Lower leg skin (tissue), 4 donors: ENCODE measurements around the gene ZNF484. TPM values are rescaled to one million over a fixed set of nuclear protein-coding genes. Genes with fewer than 3 reads are reported as not detected.
"Not testable (repeated sequence)": the region's sequence is repeated elsewhere in the genome, so short reads cannot be mapped to it uniquely, and the experiment has no call there.

Experiments
- DNase-seq, 2 donors: peaks; one replicate each; pipeline ENCODE4 v3.0.0-alpha.2; 2019; ENCODE audit warnings: low spot score in 2 of 2
- H3K4me3 ChIP-seq: fragments of 200-600 bp; sonication (generic); 2 replicates; pipeline ENCODE4 v1.5.1; 2017; ENCODE audit warnings: mild to moderate bottlenecking, low read depth; ENCODE audit not compliant: poor library complexity, severe bottlenecking
- CTCF ChIP-seq, 3 donors: fragments of 450-650 bp; IDR thresholded peaks; one replicate each; pipeline ENCODE4 v1.5.1; 2016; ENCODE audit warnings: antibody characterized with exemption in 3 of 3, mild to moderate bottlenecking in 3 of 3, moderate library complexity in 2 of 3
- POLR2A ChIP-seq, 2 donors: fragments of 450-650 bp; IDR thresholded peaks; one replicate each; pipeline ENCODE4 v1.6.1; 2016 to 2017; ENCODE audit warnings: antibody characterized with exemption in 2 of 2, mild to moderate bottlenecking in 1 of 2, moderate library complexity in 1 of 2
- whole genome bisulfite sequencing, 2 donors: methylation state at CpG; one replicate each; pipeline ENCODE4 v1.1.5; 2018; 5-methylcytosine and 5-hydroxymethylcytosine counted together
- intact Hi-C: fragments of 100-400 bp; cut with DNase I; formaldehyde crosslinking; loops from one replicate; pipeline ENCODE4 v1.15.0; 2023; ENCODE audit warnings: low total_unique reads
- total RNA-seq, 4 donors: library from RNA; depleted of rRNA; stranded (reverse); fragments of >200 nt; gene quantifications; one replicate each; pipeline ENCODE4 v1.1.0, GENCODE V29; 2016

The ZNF484 gene
- total RNA-seq, 4 donors from 2014 or later: 4.4 to 8.9 (median 5.0) TPM

- intact Hi-C loops: no loop called here
- no peak for DNase-seq
- no peak overlapping the region for H3K4me3 ChIP-seq
- 97 to 100% methylated on average over 1 of the region's 1 CpG for WGBS, 2 donors
- TF ChIP-seq CTCF (IDR thresholded peaks at IDR 0.05) (no peak), POLR2A (IDR thresholded peaks at IDR 0.05) (no peak)
Observed at GRCh38 chr9:92846662-92847145, 31.1 kb downstream of the ZNF484 start.

GRCh38 chr9:92838411-92838810 is 39.4 kb downstream of the ZNF484 start:
- intact Hi-C loops, H3K4me3 ChIP-seq, DNase-seq: not testable (repeated sequence)
- 91 to 94% methylated on average over 1 of the region's 1 CpG for WGBS, 2 donors

- intact Hi-C loops: no loop called here
- no peak overlapping the region for H3K4me3 ChIP-seq
- no peak for TF ChIP-seq POLR2A (IDR thresholded peaks at IDR 0.05)
- TF ChIP-seq CTCF (IDR thresholded peaks at IDR 0.05): no peak
- no peak for DNase-seq
- 96 to 98% methylated on average over 25 of the region's 25 CpGs for WGBS, 2 donors
Observed at GRCh38 chr9:92837191-92837590, 40.6 kb downstream of the ZNF484 start.

GRCh38 chr9:92829420-92829819 is 48.4 kb downstream of the ZNF484 start:
- whole genome bisulfite sequencing, 2 donors: 81 to 87% methylated on average over 2 of the region's 2 CpGs

GRCh38 chr9:92825065-92825464 is 52.8 kb downstream of the ZNF484 start:
- H3K4me3 ChIP-seq, intact Hi-C loops, DNase-seq: not testable (repeated sequence)
- WGBS, 2 donors: 52 to 64% methylated on average over 2 of the region's 2 CpGs

More at GRCh38 chr9:92829420-92829819, 48.4 kb downstream of the ZNF484 start:
- no peak overlapping the region for H3K4me3 ChIP-seq
- TF ChIP-seq CTCF (IDR thresholded peaks at IDR 0.05): no peak
- DNase-seq: no peak
- intact Hi-C loops: no loop called here

- WGBS, 2 donors: 77 to 83% methylated on average over 3 of the region's 3 CpGs
- no peak overlapping the region for H3K4me3 ChIP-seq
- intact Hi-C loops: no loop called here
- DNase-seq: no peak
- no peak for TF ChIP-seq POLR2A (IDR thresholded peaks at IDR 0.05)
- TF ChIP-seq CTCF (IDR thresholded peaks at IDR 0.05): no peak
Observed at GRCh38 chr9:92820964-92821363, 56.9 kb downstream of the ZNF484 start.

- 90 to 100% methylated on average over 1 of the region's 1 CpG for WGBS, 2 donors
- DNase-seq, intact Hi-C loops, H3K4me3 ChIP-seq: not testable (repeated sequence)
Observed at GRCh38 chr9:92819898-92820297, 57.9 kb downstream of the ZNF484 start.

GRCh38 chr9:92809629-92810326 is 68.1 kb downstream of the ZNF484 start:
- H3K4me3 ChIP-seq, DNase-seq: not testable (repeated sequence)
- 9 to 15% methylated on average over 29 to 32 of the region's 34 CpGs for WGBS, 2 donors
- intact Hi-C loops: loop anchor here (10.0 kb wide), 1 partner anchor 665 kb away; no protein-coding TSS in a partner anchor
